Activated naive CD4-positive, alpha-beta T cell treated with anti-CD3 and anti-CD28 coated beads, Interleukin-2, amount 50 U/mL, for 24 hours (primary cell): Measurements from ENCODE around the gene STK25.
"Not testable (repeated sequence)": the region's sequence is repeated elsewhere in the genome, so short reads cannot be mapped to it uniquely, and the experiment has no call there.

Experiments
- H3K27ac Mint-ChIP-seq: one replicate; pipeline ENCODE4 v1.8.0; 2021; ENCODE audit warnings: mild to moderate bottlenecking, mixed read lengths
- H3K27me3 Mint-ChIP-seq: one replicate; pipeline ENCODE4 v1.8.0; 2021; ENCODE audit warnings: mixed read lengths
- H3K36me3 Mint-ChIP-seq: one replicate; pipeline ENCODE4 v1.8.0; 2021; ENCODE audit warnings: mixed read lengths
- H3K4me1 Mint-ChIP-seq: one replicate; pipeline ENCODE4 v1.8.0; 2021; ENCODE audit warnings: mixed read lengths
- H3K4me3 Mint-ChIP-seq: one replicate; pipeline ENCODE4 v1.8.0; 2021; ENCODE audit warnings: mild to moderate bottlenecking, mixed read lengths
- H3K9me3 Mint-ChIP-seq: one replicate; pipeline ENCODE4 v1.8.0; 2021; ENCODE audit warnings: mixed read lengths

STK25 gene

GRCh38 chr2:241473399-241473798, 35.0 kb downstream of the STK25 start:
- Mint-ChIP-seq H3K4me3 (no peak overlapping the region), H3K9me3 (no peaks in the 10 kb centered on the region), H3K36me3 (peaks cover 3% of the 10 kb centered on the region), H3K4me1 (peaks cover 4% of the 10 kb centered on the region), H3K27ac (no peak overlapping the region), H3K27me3 (peaks cover 10% of the 10 kb centered on the region)

- H3K27ac Mint-ChIP-seq: no peak overlapping the region
- H3K36me3 Mint-ChIP-seq: no peaks in the 10 kb centered on the region
- peaks cover 10% of the 10 kb centered on the region for H3K27me3 Mint-ChIP-seq
- H3K4me1 Mint-ChIP-seq: peaks cover 4% of the 10 kb centered on the region
- no peaks in the 10 kb centered on the region for H3K9me3 Mint-ChIP-seq
- no peak overlapping the region for H3K4me3 Mint-ChIP-seq
Measured at GRCh38 chr2:241469746-241470145, 38.6 kb downstream of the STK25 start.

DNA sequence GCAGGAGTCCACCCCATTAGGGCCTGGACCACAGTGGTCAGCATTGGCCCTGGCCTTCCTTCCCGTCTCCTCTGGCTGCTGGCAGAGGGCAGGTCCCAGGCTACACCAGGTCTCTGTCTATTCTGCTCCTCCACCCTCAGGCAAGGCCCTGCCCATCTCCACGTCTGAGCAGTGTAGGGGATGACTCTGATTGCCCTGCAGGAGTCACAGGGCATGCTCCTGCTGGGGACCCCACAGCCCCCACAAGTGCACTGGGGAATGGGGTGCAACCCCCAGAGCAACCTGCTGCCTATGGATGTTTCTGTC, 40.0 kb downstream of the STK25 start:
- peaks cover 4% of the 10 kb centered on the region for H3K4me1 Mint-ChIP-seq
- no peak overlapping the region for H3K27ac Mint-ChIP-seq
- H3K36me3 Mint-ChIP-seq: no peaks in the 10 kb centered on the region

GRCh38 chr2:241467777-241468475, 40.5 kb downstream of the STK25 start:
- H3K9me3 Mint-ChIP-seq: no peaks in the 10 kb centered on the region
- no peaks in the 10 kb centered on the region for H3K36me3 Mint-ChIP-seq
- peaks cover 10% of the 10 kb centered on the region for H3K27me3 Mint-ChIP-seq
- H3K4me3 Mint-ChIP-seq: no peak overlapping the region
- no peak overlapping the region for H3K27ac Mint-ChIP-seq
- H3K4me1 Mint-ChIP-seq: peaks cover 4% of the 10 kb centered on the region

More for the DNA sequence above, 40.0 kb downstream of the STK25 start:
- no peak overlapping the region for H3K4me3 Mint-ChIP-seq
- H3K9me3 Mint-ChIP-seq: no peaks in the 10 kb centered on the region
- H3K27me3 Mint-ChIP-seq: peaks cover 10% of the 10 kb centered on the region

DNA sequence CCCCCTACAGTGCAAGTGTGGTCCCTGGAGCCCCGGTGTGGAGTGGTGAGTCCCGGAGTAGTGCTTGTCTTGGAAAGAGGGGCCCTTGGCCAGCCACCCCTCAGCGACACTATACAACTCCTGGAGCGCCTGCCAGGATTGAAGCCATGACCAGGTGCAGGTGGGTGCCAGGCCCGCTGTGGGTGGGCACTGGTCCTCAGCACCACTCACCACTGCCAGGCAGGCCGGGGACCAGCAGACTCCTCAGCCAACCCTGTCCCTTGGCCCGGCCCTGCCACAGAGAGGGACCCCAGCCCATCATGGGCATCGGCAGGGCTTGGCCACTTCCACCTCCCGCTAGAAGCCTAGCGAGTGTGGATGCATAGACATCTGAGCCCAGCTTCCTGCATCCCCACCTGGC, 42.2 kb downstream of the STK25 start:
- Mint-ChIP-seq H3K27ac (no peak overlapping the region), H3K4me3 (no peak overlapping the region), H3K9me3 (no peaks in the 10 kb centered on the region)

DNA sequence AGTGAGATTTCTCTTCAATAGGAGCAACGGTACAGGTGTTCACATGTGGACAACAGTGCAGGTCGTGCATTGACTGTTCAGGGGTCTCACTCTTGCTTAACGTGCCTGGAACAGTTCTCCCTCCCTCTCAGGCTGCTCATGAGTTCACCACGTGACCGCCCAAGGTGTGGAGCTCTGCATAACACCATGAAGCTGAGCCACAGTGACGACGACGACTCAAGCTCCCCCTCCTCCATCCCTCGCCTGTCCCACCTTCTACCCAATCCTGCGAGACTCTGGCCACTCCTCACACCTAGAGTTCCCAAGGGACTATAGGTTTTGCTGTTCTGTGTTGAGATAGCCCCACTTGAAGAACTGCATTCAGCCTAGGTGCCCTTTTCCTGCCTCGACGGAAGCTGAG, 42.8 kb downstream of the STK25 start:
- H3K4me1 Mint-ChIP-seq: peaks cover 4% of the 10 kb centered on the region
- no peak overlapping the region for H3K4me3 Mint-ChIP-seq
- H3K27me3 Mint-ChIP-seq: no peaks in the 10 kb centered on the region
- H3K9me3 Mint-ChIP-seq: no peaks in the 10 kb centered on the region
- no peak overlapping the region for H3K27ac Mint-ChIP-seq
- H3K36me3 Mint-ChIP-seq: no peaks in the 10 kb centered on the region

More for the DNA sequence above, 42.2 kb downstream of the STK25 start:
- no peaks in the 10 kb centered on the region for H3K36me3 Mint-ChIP-seq
- H3K27me3 Mint-ChIP-seq: no peaks in the 10 kb centered on the region
- H3K4me1 Mint-ChIP-seq: peaks cover 4% of the 10 kb centered on the region

DNA sequence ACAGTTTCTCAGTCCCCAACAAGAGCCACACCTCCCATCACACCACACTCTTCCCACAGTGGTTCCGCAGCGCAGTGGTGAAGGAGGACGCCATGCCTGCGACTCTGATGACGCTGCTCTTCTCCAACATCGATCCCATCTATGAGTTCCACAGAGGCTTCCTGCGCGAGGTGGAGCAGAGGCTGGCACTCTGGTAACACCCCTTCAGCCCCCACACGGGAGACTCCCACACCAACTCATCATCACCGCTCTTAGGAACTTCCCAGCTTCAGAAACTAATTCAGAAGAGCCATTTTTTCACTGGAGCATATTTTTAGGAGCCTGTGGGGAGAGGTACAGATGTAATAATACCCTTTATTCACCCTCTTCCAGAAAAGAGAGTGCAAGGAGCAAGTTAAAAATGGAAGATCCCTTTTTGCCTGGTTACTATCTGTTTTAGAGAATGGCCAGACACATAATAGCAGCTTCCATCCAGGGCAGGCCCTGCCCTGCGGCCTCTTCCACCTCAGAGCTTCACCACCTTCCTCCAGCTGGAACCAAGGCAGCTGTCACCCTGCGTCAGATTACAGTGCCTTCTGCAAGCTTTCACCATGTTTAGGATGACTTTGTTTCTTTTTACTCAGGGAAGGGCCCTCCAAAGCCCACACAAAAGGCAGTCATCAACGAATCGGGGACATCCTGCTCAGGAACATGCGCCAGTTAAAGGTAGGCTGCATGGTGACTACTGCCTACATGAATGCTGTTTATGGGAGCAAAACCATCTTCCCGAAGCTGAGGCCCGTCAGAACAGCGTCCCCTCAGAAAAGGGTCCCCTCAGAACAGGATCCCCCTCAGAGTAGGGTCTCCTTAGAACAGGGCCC, 44.9 kb downstream of the STK25 start:
- no peaks in the 10 kb centered on the region for H3K9me3 Mint-ChIP-seq
- no peaks in the 10 kb centered on the region for H3K27me3 Mint-ChIP-seq
- no peaks in the 10 kb centered on the region for H3K4me1 Mint-ChIP-seq
- no peak overlapping the region for H3K27ac Mint-ChIP-seq
- H3K36me3 Mint-ChIP-seq: no peaks in the 10 kb centered on the region
- H3K4me3 Mint-ChIP-seq: no peak overlapping the region

DNA sequence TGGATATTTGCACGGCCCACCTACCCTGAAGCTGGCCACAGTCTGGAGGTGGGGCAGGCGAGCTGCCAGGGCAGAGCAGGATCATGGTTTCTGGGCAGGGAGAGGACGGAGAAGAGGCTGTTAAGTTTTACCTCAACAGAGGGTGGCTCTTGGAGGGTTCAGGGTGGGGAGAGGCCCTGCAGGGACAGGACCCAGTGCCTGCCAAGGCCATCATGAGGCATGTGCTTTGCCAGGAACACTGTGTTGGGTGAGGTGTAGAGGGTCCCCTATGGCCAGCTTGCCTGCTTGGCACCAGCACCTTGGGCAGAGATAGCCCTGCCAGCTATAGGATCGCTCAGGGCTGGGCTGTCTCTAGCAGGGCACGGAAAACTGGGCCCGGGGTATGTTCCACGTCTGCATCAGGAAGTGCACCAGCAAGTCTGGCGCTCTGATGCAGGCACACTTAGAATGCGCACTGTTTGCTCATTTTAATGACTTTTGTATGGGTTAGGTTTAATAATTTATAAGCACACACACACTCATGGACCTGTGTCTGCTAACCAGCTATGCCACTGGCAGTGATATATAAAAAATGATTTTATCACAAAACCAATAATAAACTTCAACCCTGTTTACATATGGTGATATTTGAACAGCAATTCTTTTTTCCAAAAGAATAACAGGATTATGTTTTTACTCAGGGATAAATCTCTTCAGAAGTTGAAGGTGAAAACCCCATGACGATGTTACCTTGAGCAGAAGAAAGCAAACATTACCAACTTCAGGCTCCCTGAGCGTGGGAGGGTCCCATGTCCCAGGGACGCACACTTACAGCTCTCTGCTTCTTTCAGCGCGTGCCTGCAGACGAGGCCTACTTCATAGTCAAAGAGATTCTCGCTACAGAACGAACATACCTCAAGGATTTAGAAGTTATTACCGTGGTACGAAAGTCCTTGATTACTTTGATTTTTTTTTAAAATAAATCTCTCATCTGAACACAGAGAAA, 46.4 kb downstream of the STK25 start:
- no peaks in the 10 kb centered on the region for H3K4me1 Mint-ChIP-seq
- no peaks in the 10 kb centered on the region for H3K9me3 Mint-ChIP-seq
- H3K27ac Mint-ChIP-seq: no peak overlapping the region
- no peak overlapping the region for H3K4me3 Mint-ChIP-seq
- H3K36me3 Mint-ChIP-seq: no peaks in the 10 kb centered on the region
- H3K27me3 Mint-ChIP-seq: no peaks in the 10 kb centered on the region

GRCh38 chr2:241460631-241461030, 47.8 kb downstream of the STK25 start:
- no peaks in the 10 kb centered on the region for H3K36me3 Mint-ChIP-seq
- peaks cover 3% of the 10 kb centered on the region for H3K27me3 Mint-ChIP-seq
- H3K4me3 Mint-ChIP-seq: no peak overlapping the region
- no peak overlapping the region for H3K27ac Mint-ChIP-seq
- H3K9me3 Mint-ChIP-seq: no peaks in the 10 kb centered on the region
- no peaks in the 10 kb centered on the region for H3K4me1 Mint-ChIP-seq

GRCh38 chr2:241459520-241459919, 48.9 kb downstream of the STK25 start:
- Mint-ChIP-seq H3K27me3 (peaks cover 5% of the 10 kb centered on the region), H3K27ac (no peak overlapping the region), H3K4me3 (no peak overlapping the region), H3K4me1 (no peaks in the 10 kb centered on the region), H3K36me3 (no peaks in the 10 kb centered on the region), H3K9me3 (no peaks in the 10 kb centered on the region)

DNA sequence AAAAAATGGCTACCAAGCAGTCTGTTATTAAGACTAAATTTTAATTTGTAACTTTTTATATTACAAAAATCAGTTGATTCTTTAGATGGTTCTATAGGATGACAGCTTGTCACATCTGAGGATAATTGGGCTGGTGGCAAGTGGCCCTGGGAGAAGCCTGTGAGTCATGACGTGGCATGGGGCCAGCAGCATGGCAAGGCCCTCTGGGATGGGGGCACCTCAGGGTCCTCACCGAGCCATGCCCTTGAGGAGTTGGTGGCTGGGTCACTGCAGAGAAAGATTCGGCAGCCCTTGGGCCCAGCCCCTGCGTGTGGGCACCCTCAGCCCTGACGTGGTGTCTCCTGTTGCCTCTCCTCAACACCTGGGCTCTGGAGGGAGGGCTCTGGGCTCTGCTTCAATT, 49.7 kb downstream of the STK25 start:
- H3K4me1 Mint-ChIP-seq: no peaks in the 10 kb centered on the region
- no peak overlapping the region for H3K4me3 Mint-ChIP-seq
- peaks cover 9% of the 10 kb centered on the region for H3K27me3 Mint-ChIP-seq
- no peaks in the 10 kb centered on the region for H3K9me3 Mint-ChIP-seq
- H3K27ac Mint-ChIP-seq: no peak overlapping the region
- H3K36me3 Mint-ChIP-seq: peaks cover 3% of the 10 kb centered on the region

GRCh38 chr2:241456546-241456945, 51.8 kb downstream of the STK25 start:
- Mint-ChIP-seq H3K27me3 (peaks cover 11% of the 10 kb centered on the region), H3K27ac (no peak overlapping the region), H3K4me1 (no peaks in the 10 kb centered on the region), H3K4me3 (no peak overlapping the region), H3K36me3 (peaks cover 3% of the 10 kb centered on the region), H3K9me3 (no peaks in the 10 kb centered on the region)

DNA sequence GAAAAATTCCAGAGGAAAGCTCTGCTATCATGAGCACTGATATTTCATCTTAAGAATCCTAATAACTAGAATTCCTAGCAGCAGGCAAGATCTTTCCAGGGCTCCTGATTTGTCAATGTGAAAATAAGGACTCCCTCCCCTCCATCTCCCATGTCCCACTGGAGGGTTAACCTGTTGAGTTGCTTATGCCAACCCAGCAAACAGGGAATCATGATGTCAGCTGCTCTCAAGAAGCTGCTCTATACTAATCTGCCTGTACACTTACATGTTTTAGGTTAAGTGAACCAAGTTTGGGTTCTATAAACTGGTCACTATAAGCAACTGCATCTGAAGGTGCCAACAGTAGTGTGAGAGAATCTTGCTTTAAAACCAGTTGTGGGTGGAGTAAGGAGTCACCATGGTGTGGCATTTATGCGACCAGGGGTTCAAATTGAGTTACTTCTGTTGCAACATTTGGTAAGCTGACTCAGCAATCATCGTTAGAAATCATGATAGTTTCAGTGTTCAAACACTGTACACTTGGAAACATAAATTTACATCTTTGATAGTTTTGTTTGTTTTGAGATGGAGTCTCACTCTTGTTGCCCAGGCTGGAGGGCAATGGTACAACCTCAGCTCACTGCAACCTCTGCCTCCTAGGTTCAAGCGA, 53.4 kb downstream of the STK25 start:
- H3K4me1 Mint-ChIP-seq: no peaks in the 10 kb centered on the region
- H3K9me3 Mint-ChIP-seq: no peaks in the 10 kb centered on the region

DNA sequence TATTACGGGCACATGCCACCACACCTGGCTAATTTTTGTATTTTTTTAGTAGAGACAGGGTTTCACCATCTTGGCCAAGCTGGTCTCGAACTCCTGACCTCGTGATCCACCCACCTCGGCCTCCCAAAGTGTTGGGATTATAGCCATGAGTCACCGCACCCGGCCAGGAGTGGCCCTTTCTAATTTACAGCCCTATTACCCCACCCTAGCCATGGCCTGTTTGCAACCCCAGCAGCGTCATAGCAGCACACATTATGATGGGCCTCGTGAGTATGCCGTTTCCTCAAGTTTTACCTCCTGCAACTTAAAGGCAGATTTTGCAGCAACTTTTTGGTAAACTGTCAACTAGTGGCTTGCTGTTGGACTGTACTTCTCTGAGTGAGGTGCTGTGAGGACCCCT, 54.5 kb downstream of the STK25 start:
- not testable (repeated sequence) for H3K4me3 Mint-ChIP-seq, H3K27ac Mint-ChIP-seq, H3K36me3 Mint-ChIP-seq, H3K9me3 Mint-ChIP-seq, H3K4me1 Mint-ChIP-seq
- H3K27me3 Mint-ChIP-seq: peaks cover 15% of the 10 kb centered on the region

More for the DNA sequence above, 53.4 kb downstream of the STK25 start:
- H3K27me3 Mint-ChIP-seq: peaks cover 11% of the 10 kb centered on the region
- no peak overlapping the region for H3K4me3 Mint-ChIP-seq
- H3K36me3 Mint-ChIP-seq: peaks cover 3% of the 10 kb centered on the region
- H3K27ac Mint-ChIP-seq: no peak overlapping the region

- H3K4me1 Mint-ChIP-seq: no peaks in the 10 kb centered on the region
- H3K27me3 Mint-ChIP-seq: peaks cover 26% of the 10 kb centered on the region
- H3K4me3 Mint-ChIP-seq: no peak overlapping the region
- H3K9me3 Mint-ChIP-seq: no peaks in the 10 kb centered on the region
- H3K27ac Mint-ChIP-seq: no peak overlapping the region
- peaks cover 8% of the 10 kb centered on the region for H3K36me3 Mint-ChIP-seq
Measured at GRCh38 chr2:241451840-241452506, 56.4 kb downstream of the STK25 start.
